ENCODE data around the gene AJUBA. TPM values are rescaled to one million over a fixed set of nuclear protein-coding genes. Genes with fewer than 3 reads are reported as not detected.

AJUBA gene
- total RNA-seq, 1 donor from 2014 or later = 56.1 TPM

- Mint-ChIP-seq H3K4me3 (no peak overlapping the region), H3K9me3 (no peaks in the 10 kb centered on the region), H3K27me3 (peaks cover 3% of the 10 kb centered on the region), H3K4me1 (ENCODE audit: unreplicated experiment) (peaks cover 26% of the 10 kb centered on the region), H3K36me3 (peaks cover 41% of the 10 kb centered on the region), H3K27ac (no peak overlapping the region)
- no peak for DNase-seq (ENCODE audit: extremely low spot score, unreplicated experiment)
- TF ChIP-seq, protein P1, sequence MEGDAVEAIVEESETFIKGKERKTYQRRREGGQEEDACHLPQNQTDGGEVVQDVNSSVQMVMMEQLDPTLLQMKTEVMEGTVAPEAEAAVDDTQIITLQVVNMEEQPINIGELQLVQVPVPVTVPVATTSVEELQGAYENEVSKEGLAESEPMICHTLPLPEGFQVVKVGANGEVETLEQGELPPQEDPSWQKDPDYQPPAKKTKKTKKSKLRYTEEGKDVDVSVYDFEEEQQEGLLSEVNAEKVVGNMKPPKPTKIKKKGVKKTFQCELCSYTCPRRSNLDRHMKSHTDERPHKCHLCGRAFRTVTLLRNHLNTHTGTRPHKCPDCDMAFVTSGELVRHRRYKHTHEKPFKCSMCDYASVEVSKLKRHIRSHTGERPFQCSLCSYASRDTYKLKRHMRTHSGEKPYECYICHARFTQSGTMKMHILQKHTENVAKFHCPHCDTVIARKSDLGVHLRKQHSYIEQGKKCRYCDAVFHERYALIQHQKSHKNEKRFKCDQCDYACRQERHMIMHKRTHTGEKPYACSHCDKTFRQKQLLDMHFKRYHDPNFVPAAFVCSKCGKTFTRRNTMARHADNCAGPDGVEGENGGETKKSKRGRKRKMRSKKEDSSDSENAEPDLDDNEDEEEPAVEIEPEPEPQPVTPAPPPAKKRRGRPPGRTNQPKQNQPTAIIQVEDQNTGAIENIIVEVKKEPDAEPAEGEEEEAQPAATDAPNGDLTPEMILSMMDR (conservative IDR thresholded peaks at IDR 0.05) = no peak
Measured at GRCh38 chr14:22923746-22924145, 58.6 kb downstream of the AJUBA start.

- H3K9me3 Mint-ChIP-seq = no peaks in the 10 kb centered on the region
- H3K4me1 Mint-ChIP-seq (ENCODE audit: unreplicated experiment) = peaks cover 29% of the 10 kb centered on the region
- no peak overlapping the region for H3K4me3 Mint-ChIP-seq
- no peak overlapping the region for H3K27ac Mint-ChIP-seq
- TF ChIP-seq, protein P1 (conservative IDR thresholded peaks at IDR 0.05) = no peak
- DNase-seq (ENCODE audit: extremely low spot score, unreplicated experiment) = no peak
- H3K36me3 Mint-ChIP-seq = peaks cover 46% of the 10 kb centered on the region
- peaks cover 4% of the 10 kb centered on the region for H3K27me3 Mint-ChIP-seq
Measured at GRCh38 chr14:22922294-22922693, 60.1 kb downstream of the AJUBA start.

Other genes starting within 250 kb of the AJUBA start
- 137 and 160 TPM in 2 replicates for gene OXA1L, start 215.9 kb downstream of the AJUBA start, total RNA-seq (ENCODE audit: low replicate concordance)
- gene SLC7A7, start 167.1 kb downstream of the AJUBA start, total RNA-seq (ENCODE audit: low replicate concordance) = 9.7 and 31.6 TPM in 2 replicates
- gene MRPL52, start 152.7 kb downstream of the AJUBA start, total RNA-seq (ENCODE audit: low replicate concordance) = 88.5 and 96.6 TPM in 2 replicates
- gene MMP14, start 146.0 kb downstream of the AJUBA start, total RNA-seq (ENCODE audit: low replicate concordance) = 115 and 137 TPM in 2 replicates
- gene LRP10, start 110.8 kb downstream of the AJUBA start, total RNA-seq (ENCODE audit: low replicate concordance) = 52.3 and 91.8 TPM in 2 replicates
- gene REM2, start 99.3 kb downstream of the AJUBA start, total RNA-seq (ENCODE audit: low replicate concordance) = 1.4 and 2.0 TPM in 2 replicates
- gene RBM23, start 63.4 kb downstream of the AJUBA start, total RNA-seq (ENCODE audit: low replicate concordance) = 91.5 and 102 TPM in 2 replicates
- gene PRMT5, start 53.2 kb downstream of the AJUBA start, total RNA-seq (ENCODE audit: low replicate concordance) = 78.0 and 134 TPM in 2 replicates
- gene HAUS4, start 25.5 kb downstream of the AJUBA start, total RNA-seq (ENCODE audit: low replicate concordance) = 17.3 and 40.7 TPM in 2 replicates
- 10.2 and 12.6 TPM in 2 replicates for gene C14orf93, start 27.6 kb upstream of the AJUBA start, total RNA-seq (ENCODE audit: low replicate concordance)
- gene PSMB5, start 52.3 kb upstream of the AJUBA start, total RNA-seq (ENCODE audit: low replicate concordance) = 153 and 177 TPM in 2 replicates
- gene PSMB11, start 59.7 kb upstream of the AJUBA start, total RNA-seq (ENCODE audit: low replicate concordance) = not detected in 2 replicates
- gene CDH24, start 75.0 kb upstream of the AJUBA start, total RNA-seq (ENCODE audit: low replicate concordance) = 7.9 and 20.4 TPM in 2 replicates
- 214 and 342 TPM in 2 replicates for gene ACIN1, start 112.6 kb upstream of the AJUBA start, total RNA-seq (ENCODE audit: low replicate concordance)
- 53.0 and 67.2 TPM in 2 replicates for gene C14orf119, start 113.0 kb upstream of the AJUBA start, total RNA-seq (ENCODE audit: low replicate concordance)
- 0.19 and 0.40 TPM in 2 replicates for gene CIROP, start 122.4 kb upstream of the AJUBA start, total RNA-seq (ENCODE audit: low replicate concordance)
- gene CEBPE, start 136.7 kb upstream of the AJUBA start, total RNA-seq (ENCODE audit: low replicate concordance) = not detected in 2 replicates
- 56.1 and 56.7 TPM in 2 replicates for gene SLC7A8, start 201.1 kb upstream of the AJUBA start, total RNA-seq (ENCODE audit: low replicate concordance)

Data from type B pancreatic cell (in vitro differentiated cells).